Activated CD4-positive, alpha-beta T cell treated with anti-CD3 and anti-CD28 coated beads for 36 hours (primary cell): ENCODE measurements around the gene COX19. TPM values are rescaled to one million over a fixed set of nuclear protein-coding genes. Genes with fewer than 3 reads are reported as not detected.

ENCODE experiments used
- ATAC-seq: fragments of 200-7000 bp; cut with Tn5 transposase; one replicate; pipeline ENCODE4 v1.10.0; 2021; ENCODE audit warnings: mild to moderate bottlenecking, moderate library complexity
- CTCF ChIA-PET: fragments of 350-600 bp; sonication (Branson Sonifier 250); formaldehyde crosslinking; loops from one replicate; lab custom pipeline; 2021; ENCODE audit warnings: antibody characterized with exemption; lab: Charles Lee
- POLR2A ChIA-PET: fragments of 350-600 bp; sonication (Branson Sonifier 250); formaldehyde crosslinking; loops from one replicate; lab custom pipeline; 2021; ENCODE audit warnings: antibody characterized with exemption, inconsistent platforms; lab: Charles Lee
- DNase-seq: peaks from one replicate; pipeline ENCODE4 v3.0.0-alpha.2; 2020
- H3K27ac Mint-ChIP-seq: one replicate; pipeline ENCODE4 v1.8.0; 2021; ENCODE audit warnings: mixed read lengths
- H3K27me3 Mint-ChIP-seq: one replicate; pipeline ENCODE4 v1.8.0; 2021; ENCODE audit warnings: mixed read lengths
- H3K36me3 Mint-ChIP-seq: one replicate; pipeline ENCODE4 v1.8.0; 2021; ENCODE audit warnings: low read depth, mixed read lengths
- H3K4me1 Mint-ChIP-seq: one replicate; pipeline ENCODE4 v1.8.0; 2021; ENCODE audit warnings: mixed read lengths
- H3K4me3 Mint-ChIP-seq: one replicate; pipeline ENCODE4 v1.8.0; 2021; ENCODE audit warnings: mild to moderate bottlenecking, moderate library complexity, mixed read lengths
- H3K9me3 Mint-ChIP-seq: one replicate; pipeline ENCODE4 v1.8.0; 2021; ENCODE audit warnings: low read depth, mixed read lengths
- intact Hi-C, 2 experiments: fragments of 100-400 bp; cut with DNase I in 1 of 2; cut with micrococcal nuclease in 1 of 2; formaldehyde crosslinking; loops; one replicate each; pipeline versions ENCODE4 v1.14.2 to v1.15.1; 2022 to 2024; cut with DNase I, micrococcal nuclease
- total RNA-seq, 2 experiments: library from RNA; stranded (reverse); gene quantifications; one replicate each; pipeline ENCODE4 v1.2.3, GENCODE V29; 2021

The COX19 gene
- total RNA-seq, 2 experiments from 2014 or later = 11.3 to 14.6 TPM

DNA sequence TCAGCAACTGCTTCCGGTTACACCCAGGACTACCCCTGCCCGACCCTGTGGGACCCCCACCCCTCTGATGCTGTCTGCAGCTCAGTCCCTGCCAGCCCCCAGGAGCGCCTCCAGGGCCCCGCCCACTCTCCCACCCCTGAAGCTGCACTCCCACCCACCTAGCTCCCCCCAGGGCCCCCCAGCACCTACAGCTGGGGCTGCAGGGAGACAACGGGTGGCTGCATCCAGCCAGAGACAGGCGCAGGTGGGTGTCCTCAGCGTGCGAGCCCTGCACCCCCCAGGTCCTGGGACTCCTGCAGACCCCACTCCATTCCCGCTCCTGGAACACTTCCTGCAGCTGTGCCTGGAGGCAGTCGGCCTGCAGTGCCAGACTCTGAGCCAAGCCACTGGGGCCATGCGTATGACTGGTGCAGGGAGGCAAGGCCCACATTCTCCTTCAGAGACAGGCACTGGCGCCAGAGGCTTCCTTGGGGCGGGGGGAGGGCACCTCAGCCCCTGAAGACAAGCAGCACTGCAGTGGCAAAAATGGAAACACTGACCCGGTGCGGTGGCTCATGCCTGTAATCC, 13.7 kb upstream of the COX19 start:
- Mint-ChIP-seq H3K36me3 (no peaks in the 10 kb centered on the region), H3K27ac (no peak overlapping the region), H3K9me3 (no peaks in the 10 kb centered on the region), H3K4me1 (peaks cover 3% of the 10 kb centered on the region), H3K27me3 (peaks cover 2% of the 10 kb centered on the region), H3K4me3 (no peak overlapping the region)
- ATAC-seq (no peak), DNase-seq (no peak)
- intact Hi-C loops = no loop called here
- POLR2A ChIA-PET = no interaction called here
- CTCF ChIA-PET = no interaction called here

DNA sequence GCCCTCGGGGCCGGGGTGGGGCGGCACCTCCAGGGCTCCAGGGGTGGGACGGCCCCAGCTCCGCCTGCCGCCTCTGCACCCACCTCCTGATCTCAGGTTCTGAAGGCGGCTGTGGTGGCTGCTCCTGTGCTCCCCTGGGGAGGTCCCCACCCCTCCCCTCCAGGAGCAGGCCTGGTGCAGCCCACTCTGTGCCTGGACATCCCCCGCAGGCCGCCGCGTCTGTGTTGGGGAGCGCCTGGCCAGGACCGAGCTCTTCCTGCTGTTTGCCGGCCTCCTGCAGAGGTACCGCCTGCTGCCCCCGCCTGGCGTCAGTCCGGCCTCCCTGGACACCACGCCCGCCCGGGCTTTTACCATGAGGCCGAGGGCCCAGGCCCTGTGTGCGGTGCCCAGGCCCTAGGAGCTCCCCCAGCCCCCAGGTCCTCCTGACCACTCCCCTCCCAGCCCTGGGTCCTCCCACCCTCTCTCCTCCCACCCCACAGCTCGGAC, 13.1 kb upstream of the COX19 start:
- Mint-ChIP-seq H3K4me1 (peaks cover 3% of the 10 kb centered on the region), H3K27me3 (peaks cover 2% of the 10 kb centered on the region), H3K9me3 (no peaks in the 10 kb centered on the region), H3K36me3 (no peaks in the 10 kb centered on the region), H3K4me3 (no peak overlapping the region), H3K27ac (no peak overlapping the region)
- no peak for DNase-seq
- intact Hi-C loops = no loop called here
- ChIA-PET CTCF (no interaction called here), POLR2A (no interaction called here)
- no peak for ATAC-seq

DNA sequence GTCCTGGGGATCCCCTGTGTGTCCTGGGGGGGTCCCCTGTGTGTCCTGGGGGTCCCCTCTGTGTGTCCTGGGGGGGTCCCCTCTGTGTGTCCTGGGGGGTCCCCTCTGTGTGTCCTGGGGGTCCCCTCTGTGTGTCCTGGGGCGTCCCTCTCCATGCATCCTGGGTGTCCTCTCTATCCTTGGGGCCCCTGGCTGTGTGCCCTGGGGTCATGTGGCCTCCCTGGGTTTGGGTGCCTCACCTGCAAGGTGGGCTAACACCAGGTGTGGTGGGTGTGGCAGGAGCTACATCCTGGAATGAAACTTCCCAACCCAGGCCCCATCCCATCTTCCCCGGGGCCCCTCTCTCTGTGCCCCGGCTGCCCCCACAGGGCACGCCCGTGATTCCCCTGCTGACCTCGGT, 12.6 kb upstream of the COX19 start:
- Mint-ChIP-seq H3K36me3 (no peaks in the 10 kb centered on the region), H3K27me3 (peaks cover 2% of the 10 kb centered on the region), H3K9me3 (no peaks in the 10 kb centered on the region), H3K4me3 (no peak overlapping the region), H3K4me1 (peaks cover 1% of the 10 kb centered on the region), H3K27ac (no peak overlapping the region)
- ChIA-PET CTCF (no interaction called here), POLR2A (no interaction called here)
- DNase-seq (no peak), ATAC-seq (no peak)
- intact Hi-C loops = no loop called here

DNA sequence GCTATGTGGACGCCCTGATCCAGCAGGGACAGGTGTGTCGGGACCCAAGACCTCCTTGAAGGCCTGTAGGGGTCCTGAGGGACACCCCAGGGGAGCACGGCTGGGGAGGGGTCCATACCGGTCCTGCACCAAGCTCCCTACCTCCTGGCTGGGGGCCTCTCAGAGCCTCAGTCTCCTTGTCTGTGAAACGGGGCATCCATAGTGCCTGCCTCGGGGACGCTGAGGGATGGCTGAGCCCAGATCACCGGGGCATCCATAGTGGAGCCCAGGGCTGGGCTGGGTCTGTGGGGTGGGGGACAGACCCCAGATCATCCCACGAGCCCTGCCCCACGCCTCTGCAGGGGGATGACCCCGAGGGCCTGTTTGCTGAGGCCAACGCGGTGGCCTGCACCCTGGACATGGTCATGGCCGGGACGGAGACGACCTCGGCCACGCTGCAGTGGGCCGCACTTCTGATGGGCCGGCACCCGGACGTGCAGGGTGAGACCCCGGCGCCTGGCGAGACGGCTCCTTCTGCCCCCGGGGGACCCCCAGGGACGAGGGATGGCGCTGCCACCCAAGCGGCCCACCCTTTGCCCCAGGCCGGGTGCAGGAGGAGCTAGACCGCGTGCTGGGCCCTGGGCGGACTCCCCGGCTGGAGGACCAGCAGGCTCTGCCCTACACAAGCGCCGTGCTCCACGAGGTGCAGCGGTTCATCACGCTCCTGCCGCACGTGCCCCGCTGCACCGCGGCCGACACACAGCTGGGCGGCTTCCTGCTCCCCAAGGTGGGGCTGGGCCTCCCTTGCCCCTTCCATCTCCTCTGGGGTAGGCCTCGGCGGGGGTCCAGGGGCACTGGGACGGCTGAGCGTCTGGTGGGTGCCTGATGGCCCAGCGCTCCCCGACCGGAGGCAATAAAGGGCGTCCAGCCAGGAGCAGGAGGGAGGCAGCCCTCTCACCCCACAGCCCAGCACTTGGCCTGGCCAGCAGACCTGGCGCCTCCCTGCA, 11.7 kb upstream of the COX19 start:
- intact Hi-C loops = no loop called here
- H3K36me3 Mint-ChIP-seq = no peaks in the 10 kb centered on the region
- no peaks in the 10 kb centered on the region for H3K4me1 Mint-ChIP-seq
- ATAC-seq (no peak), DNase-seq (no peak)
- no peak overlapping the region for H3K4me3 Mint-ChIP-seq
- H3K27ac Mint-ChIP-seq = no peak overlapping the region
- peaks cover 2% of the 10 kb centered on the region for H3K27me3 Mint-ChIP-seq
- POLR2A ChIA-PET = no interaction called here
- CTCF ChIA-PET = no interaction called here
- H3K9me3 Mint-ChIP-seq = no peaks in the 10 kb centered on the region

DNA sequence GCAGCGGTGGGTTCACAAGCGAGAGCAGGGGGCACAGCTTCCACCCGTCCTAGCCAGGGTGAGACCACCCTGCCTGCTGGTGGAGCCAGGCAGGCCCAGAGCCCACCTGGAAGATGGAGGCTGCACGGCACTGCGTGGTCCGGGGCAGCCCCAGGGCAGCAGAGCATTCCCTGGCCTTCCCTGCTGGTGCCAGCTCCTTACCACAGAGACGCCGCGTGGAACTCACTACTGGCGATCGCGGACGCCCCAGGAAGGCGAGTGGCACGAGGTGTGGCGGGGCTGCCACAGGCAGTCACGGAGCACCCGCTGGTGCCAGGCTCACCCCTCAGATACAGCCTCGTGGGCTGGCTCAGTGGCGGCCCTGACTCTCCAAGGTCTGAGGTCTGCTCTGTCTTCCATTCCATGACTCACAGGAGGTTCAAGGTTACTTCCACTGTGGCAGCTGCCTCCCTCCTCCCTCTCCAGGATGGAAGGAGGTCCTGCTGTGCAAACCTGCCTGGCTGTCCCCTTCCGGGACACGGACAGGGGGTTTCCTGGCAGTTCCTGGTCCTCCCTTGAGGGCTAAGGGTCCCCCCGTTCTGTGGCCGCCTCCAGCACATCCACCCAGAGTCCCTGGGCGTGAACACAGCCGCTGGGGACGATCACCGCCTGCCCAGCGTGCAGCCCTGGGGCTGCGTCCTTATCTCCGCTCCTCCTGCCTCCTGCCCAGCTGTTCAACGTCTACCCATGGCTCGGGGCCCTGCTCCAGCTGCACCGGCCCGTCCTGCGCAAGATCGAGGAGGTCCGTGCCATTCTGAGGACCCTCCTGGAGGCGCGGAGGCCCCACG, 10.8 kb upstream of the COX19 start:
- no peaks in the 10 kb centered on the region for H3K4me1 Mint-ChIP-seq
- DNase-seq (no peak), ATAC-seq (no peak)
- CTCF ChIA-PET = no interaction called here
- intact Hi-C loops = no loop called here
- no peaks in the 10 kb centered on the region for H3K36me3 Mint-ChIP-seq
- H3K4me3 Mint-ChIP-seq = no peak overlapping the region
- H3K9me3 Mint-ChIP-seq = no peaks in the 10 kb centered on the region
- peaks cover 2% of the 10 kb centered on the region for H3K27me3 Mint-ChIP-seq
- POLR2A ChIA-PET = no interaction called here
- no peak overlapping the region for H3K27ac Mint-ChIP-seq

DNA sequence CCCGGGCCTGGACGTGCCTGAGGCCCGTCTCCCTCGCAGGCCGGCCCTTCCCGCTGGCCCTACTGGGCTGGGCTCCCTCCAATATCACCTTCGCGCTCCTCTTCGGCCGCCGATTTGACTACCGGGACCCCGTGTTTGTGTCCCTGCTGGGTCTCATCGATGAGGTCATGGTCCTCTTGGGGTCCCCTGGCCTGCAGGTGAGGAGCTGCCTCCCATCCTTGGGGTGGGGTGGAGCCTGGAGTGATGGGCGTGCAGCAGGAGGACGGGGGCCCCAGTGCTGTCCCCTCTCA, 9.7 kb upstream of the COX19 start:
- no peaks in the 10 kb centered on the region for H3K36me3 Mint-ChIP-seq
- H3K27me3 Mint-ChIP-seq = peaks cover 2% of the 10 kb centered on the region
- ATAC-seq = no peak
- H3K27ac Mint-ChIP-seq = no peak overlapping the region
- no peaks in the 10 kb centered on the region for H3K4me1 Mint-ChIP-seq
- no peaks in the 10 kb centered on the region for H3K9me3 Mint-ChIP-seq
- no peak overlapping the region for H3K4me3 Mint-ChIP-seq
- POLR2A ChIA-PET = no interaction called here
- intact Hi-C loops = no loop called here
- CTCF ChIA-PET = no interaction called here
- no peak for DNase-seq

DNA sequence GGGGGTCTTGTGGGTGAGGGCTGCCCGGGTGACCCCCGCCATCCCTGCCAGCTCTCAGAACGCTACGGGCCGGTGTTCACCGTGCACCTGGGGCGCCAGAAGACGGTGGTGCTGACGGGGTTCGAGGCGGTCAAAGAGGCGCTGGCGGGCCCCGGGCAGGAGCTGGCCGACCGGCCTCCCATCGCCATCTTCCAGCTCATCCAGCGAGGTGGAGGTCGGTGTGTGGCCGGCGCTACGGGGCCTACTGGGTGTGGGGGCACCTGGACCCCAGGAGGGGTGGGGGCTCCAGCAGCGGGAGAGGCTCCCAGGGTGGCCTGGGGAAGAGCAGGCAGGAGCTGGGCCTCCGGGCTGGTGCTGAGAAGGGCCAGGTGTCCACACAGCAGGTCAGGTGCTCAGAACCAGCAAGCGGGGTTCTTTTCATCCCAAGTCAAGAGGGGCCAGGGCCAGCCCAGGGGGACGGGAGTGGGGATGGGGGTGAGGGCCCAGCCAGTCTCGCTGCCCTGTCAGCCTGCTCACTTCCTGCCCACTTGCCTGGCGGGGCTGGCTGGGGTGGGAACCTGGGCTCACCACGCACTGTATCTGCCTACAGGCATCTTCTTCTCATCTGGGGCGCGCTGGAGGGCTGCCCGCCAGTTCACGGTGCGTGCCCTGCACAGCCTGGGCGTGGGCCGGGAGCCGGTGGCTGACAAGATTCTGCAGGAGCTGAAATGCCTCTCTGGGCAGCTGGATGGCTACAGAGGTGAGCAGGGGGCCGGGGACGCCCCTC, 9.2 kb upstream of the COX19 start:
- ChIA-PET CTCF (no interaction called here), POLR2A (no interaction called here)
- intact Hi-C loops = no loop called here
- Mint-ChIP-seq H3K36me3 (no peaks in the 10 kb centered on the region), H3K27me3 (peaks cover 2% of the 10 kb centered on the region), H3K4me3 (no peak overlapping the region), H3K27ac (no peak overlapping the region), H3K9me3 (no peaks in the 10 kb centered on the region), H3K4me1 (no peaks in the 10 kb centered on the region)
- ATAC-seq (no peak), DNase-seq (no peak)

DNA sequence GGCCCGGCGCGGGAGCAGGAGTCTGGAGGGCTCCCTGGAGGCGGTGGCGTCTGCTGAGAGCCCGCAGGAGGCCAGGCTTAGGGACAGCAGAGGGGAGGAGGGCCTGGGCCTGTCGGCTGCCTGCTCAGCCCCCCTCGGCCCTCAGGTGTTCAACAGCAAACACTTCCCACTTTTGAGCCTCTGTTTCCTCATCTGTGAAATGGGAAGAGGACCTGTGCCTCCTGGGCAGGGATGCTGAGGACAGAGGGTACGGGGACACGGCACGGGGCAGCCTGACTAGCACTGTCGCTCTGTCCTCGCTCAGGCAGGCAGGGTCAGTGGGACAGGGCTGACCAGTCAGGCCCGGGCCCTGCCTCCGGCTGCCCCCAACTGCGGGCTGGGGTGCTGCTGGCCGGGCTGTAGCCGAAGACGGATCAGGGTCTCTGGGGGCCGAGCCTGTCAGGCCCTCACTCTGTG, 8.3 kb upstream of the COX19 start:
- H3K27ac Mint-ChIP-seq = no peak overlapping the region
- H3K4me1 Mint-ChIP-seq = no peaks in the 10 kb centered on the region
- H3K4me3 Mint-ChIP-seq = no peak overlapping the region
- POLR2A ChIA-PET = no interaction called here
- no peaks in the 10 kb centered on the region for H3K9me3 Mint-ChIP-seq
- intact Hi-C loops = no loop called here
- CTCF ChIA-PET = no interaction called here
- ATAC-seq (no peak), DNase-seq (no peak)
- H3K27me3 Mint-ChIP-seq = peaks cover 2% of the 10 kb centered on the region
- no peaks in the 10 kb centered on the region for H3K36me3 Mint-ChIP-seq

DNA sequence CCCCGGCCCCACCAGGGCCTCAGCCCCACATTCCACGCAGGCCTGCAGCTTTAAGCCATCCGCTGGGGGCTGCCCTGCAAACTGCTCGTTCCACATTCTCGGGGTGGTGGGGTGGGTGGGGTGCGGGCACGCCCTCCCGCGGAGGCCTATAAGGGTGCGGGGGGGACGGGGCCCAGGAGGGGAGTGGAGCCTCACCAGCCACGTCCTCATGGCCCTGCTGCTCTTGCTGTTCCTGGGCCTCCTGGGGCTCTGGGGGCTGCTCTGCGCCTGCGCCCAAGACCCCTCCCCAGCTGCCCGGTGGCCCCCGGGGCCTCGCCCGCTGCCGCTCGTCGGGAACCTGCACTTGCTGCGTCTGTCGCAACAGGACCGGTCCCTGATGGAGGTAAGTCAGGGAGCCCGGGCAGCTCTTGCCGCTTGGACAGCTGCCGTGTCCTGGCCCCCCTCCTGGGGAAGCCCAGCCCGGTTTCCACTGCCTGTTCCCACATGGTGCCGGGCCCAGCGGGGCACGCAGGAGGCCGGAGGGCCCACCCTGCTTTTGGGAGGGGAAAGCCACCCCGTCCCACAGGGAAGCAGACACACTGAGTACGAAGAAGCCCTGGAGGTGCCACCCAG, 7.8 kb upstream of the COX19 start, which contains the start of gene CYP2W1:
TSS of gene CYP2W1 (plus strand) at position 178 of the 612 bp plus-strand sequence. CDS start at position 209, 31 bp downstream.
- Mint-ChIP-seq H3K27ac (no peak within 1 kb of the TSS), H3K9me3 (no peaks in the 10 kb centered on the region), H3K4me3 (no peak within 1 kb of the TSS), H3K4me1 (no peaks in the 10 kb centered on the region), H3K36me3 (no peaks in the 10 kb centered on the region), H3K27me3 (peaks cover 2% of the 10 kb centered on the region)
- DNase-seq (no peak), ATAC-seq (no peak)
- intact Hi-C loops = no loop called here
- ChIA-PET POLR2A (no interaction called here), CTCF (no interaction called here)

DNA sequence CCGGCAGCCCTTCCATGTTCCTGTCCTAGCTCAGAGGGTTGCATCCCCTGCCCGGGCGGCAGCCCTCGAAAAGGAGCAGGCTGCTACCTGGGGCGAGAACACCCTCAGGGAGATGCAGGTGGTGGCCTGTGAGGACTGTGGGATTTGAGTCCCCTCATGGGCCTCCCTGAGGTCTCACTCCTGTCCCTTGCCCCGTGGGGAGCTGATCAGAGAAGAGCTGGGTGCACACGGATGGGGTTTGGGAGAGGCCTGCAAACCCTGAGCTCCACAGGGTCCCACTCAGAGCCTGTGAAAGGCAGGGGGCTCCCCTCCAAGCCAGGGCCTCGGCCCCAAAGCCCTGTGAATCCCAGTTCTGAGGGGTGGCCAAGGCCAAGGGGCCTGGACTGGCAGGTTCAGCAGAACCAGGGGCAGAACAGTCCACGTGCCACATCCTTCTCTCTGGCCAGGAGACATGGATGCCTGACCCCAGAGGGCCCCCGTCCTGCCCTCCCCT, 7.2 kb upstream of the COX19 start:
- CTCF ChIA-PET = no interaction called here
- no peaks in the 10 kb centered on the region for H3K36me3 Mint-ChIP-seq
- no peak overlapping the region for H3K27ac Mint-ChIP-seq
- no peak for DNase-seq
- H3K4me1 Mint-ChIP-seq = no peaks in the 10 kb centered on the region
- H3K27me3 Mint-ChIP-seq = peaks cover 2% of the 10 kb centered on the region
- POLR2A ChIA-PET = interaction anchor here (0.6 kb wide), 1 partner anchor 8 kb away, joined by 3 read pairs; no protein-coding TSS in a partner anchor
- no peaks in the 10 kb centered on the region for H3K9me3 Mint-ChIP-seq
- ATAC-seq = no peak
- intact Hi-C loops = no loop called here
- no peak overlapping the region for H3K4me3 Mint-ChIP-seq
